ENCODE measurements around the gene CARD6. TPM values are rescaled to one million over a fixed set of nuclear protein-coding genes. Genes with fewer than 3 reads are reported as not detected.

Gene CARD6
- total and polyA plus RNA-seq, 2 donors (not counting 1 experiment from before 2014, with no cell fraction given), result 0.72 to 2.7 TPM

DNA sequence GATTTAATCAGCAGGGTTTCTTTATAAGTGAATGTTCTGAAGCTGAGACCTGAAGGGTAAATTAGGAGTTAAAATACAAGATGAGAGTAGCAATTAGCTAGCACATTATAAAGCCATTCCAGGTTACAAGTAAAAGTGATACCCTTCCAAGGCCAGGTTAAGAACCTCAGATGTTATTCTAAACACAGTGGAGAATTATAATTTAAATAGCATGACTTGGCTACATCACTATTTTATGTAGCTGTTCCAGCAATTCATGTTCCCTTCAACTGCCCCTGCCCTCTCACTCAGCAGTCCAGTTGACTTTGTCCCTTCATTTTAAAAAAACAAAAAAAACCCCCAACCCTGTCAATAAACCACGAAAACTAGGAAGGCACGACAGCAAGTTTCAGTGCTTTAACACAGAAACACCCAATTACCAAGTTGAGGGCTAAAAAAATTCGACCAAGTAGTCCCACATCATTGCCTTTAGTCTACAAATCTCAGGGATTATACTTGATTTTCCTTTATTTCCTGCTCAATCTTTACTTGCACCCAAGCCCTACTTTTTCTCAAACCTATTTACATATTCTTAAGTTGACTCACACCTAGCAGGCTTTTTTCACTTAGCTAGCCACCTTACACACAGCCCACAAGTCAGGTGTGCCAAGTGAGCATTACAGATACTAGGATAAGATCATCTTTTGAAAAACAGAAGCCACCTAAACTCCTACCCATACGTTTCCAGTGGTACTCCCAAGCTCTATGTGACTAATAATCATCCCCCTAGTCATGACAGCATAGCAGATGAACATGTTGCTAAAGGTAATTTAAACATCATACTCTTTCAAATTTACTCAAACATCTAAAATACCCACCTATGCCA is 9.6 kb upstream of the CARD6 start:
- Histone ChIP-seq H3K9ac (ENCODE audit: low read length) (no peak overlapping the region), H3K4me1 (ENCODE audit: control insufficient read depth in 2 of 2, insufficient read depth in 2 of 2, low read length in 2 of 2) (peaks cover 21 to 23% of the 10 kb centered on the region in 2 donors), H3K9me3 (ENCODE audit: control extremely low read depth in 1 of 3, control insufficient read depth in 2 of 3, insufficient read depth in 1 of 3, low read length in 2 of 3) (peaks cover 0 to 7% (median 0%) of the 10 kb centered on the region in 3 donors), H2AFZ (ENCODE audit: insufficient read depth, low read depth, low read length, poor library complexity, severe bottlenecking) (no peak overlapping the region), H3K4me3 (ENCODE audit: control extremely low read depth in 1 of 5, extremely low read depth in 1 of 5, insufficient read depth in 1 of 5, low read depth in 2 of 5, low read length in 4 of 5) (no peak overlapping the region), H3K27me3 (replicated peaks in 1 of 4; ENCODE audit: control extremely low read depth in 1 of 4, control insufficient read depth in 3 of 4, insufficient read depth in 4 of 4, low read length in 3 of 4) (no peaks in the 10 kb centered on the region), H3K79me2 (ENCODE audit: control insufficient read depth, insufficient read depth, low read length) (no peaks in the 10 kb centered on the region), H4K20me1 (ENCODE audit: control insufficient read depth, insufficient read depth, low read length, poor library complexity, severe bottlenecking) (peaks cover 38% of the 10 kb centered on the region), H3K27ac (ENCODE audit: low read length in 2 of 2) (no peak overlapping the region), H3K36me3 (replicated peaks in 1 of 2; ENCODE audit: control extremely low read depth in 1 of 2, control insufficient read depth in 1 of 2, extremely low read depth in 1 of 2, insufficient read depth in 2 of 2, low read length in 1 of 2) (peaks cover 31 to 69% of the 10 kb centered on the region in 2 experiments), H3K4me2 (replicated peaks; ENCODE audit: low read depth, low read length, poor library complexity, severe bottlenecking) (no peak overlapping the region)
- ChIA-PET POLR2A (interaction anchor here (0.7 to 1.1 kb wide), 2 partner anchors 33 kb away, joined by 3 to 5 read pairs; partner anchors contain the start of gene PRKAA1), CTCF (interaction anchor here (1.5 kb wide), 1 partner anchor 10 kb away, joined by 4 read pairs; the partner anchor contains the start of gene CARD6)
- WGBS (ENCODE audit: insufficient coverage), result 59% methylated on average over 3 of the region's 4 CpGs
- intact Hi-C loops (cut with micrococcal nuclease), result loop anchor here (5.0 to 10.0 kb wide), 2 partner anchors 797 to 1091 kb away; no protein-coding TSS in a partner anchor
- no peak overlapping the region for H3K4me3 Mint-ChIP-seq
- H3K9me3 Mint-ChIP-seq (ENCODE audit: insufficient read depth), result no peaks in the 10 kb centered on the region
- no peaks in the 10 kb centered on the region for H3K27me3 Mint-ChIP-seq
- no peak for DNase-seq
- peaks cover 42% of the 10 kb centered on the region for H3K4me1 Mint-ChIP-seq
- no peak for ATAC-seq (ENCODE audit: low read depth)
- TF ChIP-seq EZH2 (IDR thresholded peaks at IDR 0.05; ENCODE audit: borderline replicate concordance, insufficient read depth, low read depth, low read length, poor library complexity, severe bottlenecking), result no peak
- TF ChIP-seq, protein P1, sequence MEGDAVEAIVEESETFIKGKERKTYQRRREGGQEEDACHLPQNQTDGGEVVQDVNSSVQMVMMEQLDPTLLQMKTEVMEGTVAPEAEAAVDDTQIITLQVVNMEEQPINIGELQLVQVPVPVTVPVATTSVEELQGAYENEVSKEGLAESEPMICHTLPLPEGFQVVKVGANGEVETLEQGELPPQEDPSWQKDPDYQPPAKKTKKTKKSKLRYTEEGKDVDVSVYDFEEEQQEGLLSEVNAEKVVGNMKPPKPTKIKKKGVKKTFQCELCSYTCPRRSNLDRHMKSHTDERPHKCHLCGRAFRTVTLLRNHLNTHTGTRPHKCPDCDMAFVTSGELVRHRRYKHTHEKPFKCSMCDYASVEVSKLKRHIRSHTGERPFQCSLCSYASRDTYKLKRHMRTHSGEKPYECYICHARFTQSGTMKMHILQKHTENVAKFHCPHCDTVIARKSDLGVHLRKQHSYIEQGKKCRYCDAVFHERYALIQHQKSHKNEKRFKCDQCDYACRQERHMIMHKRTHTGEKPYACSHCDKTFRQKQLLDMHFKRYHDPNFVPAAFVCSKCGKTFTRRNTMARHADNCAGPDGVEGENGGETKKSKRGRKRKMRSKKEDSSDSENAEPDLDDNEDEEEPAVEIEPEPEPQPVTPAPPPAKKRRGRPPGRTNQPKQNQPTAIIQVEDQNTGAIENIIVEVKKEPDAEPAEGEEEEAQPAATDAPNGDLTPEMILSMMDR (IDR thresholded peaks at IDR 0.05), result no peak
- H3K27ac Mint-ChIP-seq, result no peak overlapping the region

Data from B cell (primary cell).